Lung (tissue), 12 donors: ENCODE data around the gene PRPF40A. TPM values are rescaled to one million over a fixed set of nuclear protein-coding genes. Genes with fewer than 3 reads are reported as not detected.

Source experiments
- ATAC-seq: fragments of 200-7000 bp; cut with Tn5 transposase; one replicate; pipeline ENCODE4 v1.9.1; 2020; ENCODE audit warnings: moderate number of reproducible peaks; ENCODE audit not compliant: insufficient read depth, low FRiP score
- DNase-seq, 3 donors: peaks; one replicate each; pipeline ENCODE4 v3.0.0-alpha.2; 2013 to 2017
- H3K27ac ChIP-seq, 2 donors: one replicate each; pipeline ENCODE4 v1.5.1; 2013; ENCODE audit warnings: mild to moderate bottlenecking in 2 of 2, moderate library complexity in 2 of 2, control low read depth in 1 of 2, inconsistent platforms in 1 of 2, low read depth in 1 of 2, low read length in 1 of 2
- H3K27me3 ChIP-seq, 3 donors: one replicate each; pipeline ENCODE4 v1.5.1; 2013; ENCODE audit warnings: low read length in 2 of 3; ENCODE audit not compliant: control insufficient read depth in 3 of 3, insufficient read depth in 3 of 3
- H3K36me3 ChIP-seq, 4 donors: one replicate each; pipeline ENCODE4 v1.5.1; 2013; ENCODE audit warnings: low read length in 4 of 4, mild to moderate bottlenecking in 1 of 4, moderate library complexity in 1 of 4; ENCODE audit not compliant: control insufficient read depth in 4 of 4, insufficient read depth in 4 of 4
- H3K4me1 ChIP-seq, 5 donors: one replicate each; pipeline ENCODE4 v1.5.1; 2013; ENCODE audit warnings: low read length in 5 of 5, mild to moderate bottlenecking in 2 of 5, moderate library complexity in 1 of 5; ENCODE audit not compliant: control insufficient read depth in 5 of 5, insufficient read depth in 5 of 5
- H3K4me3 ChIP-seq: one replicate; pipeline ENCODE4 v1.5.1; 2013; ENCODE audit warnings: mild to moderate bottlenecking, control low read depth, moderate library complexity
- H3K9ac ChIP-seq, 2 donors: one replicate each; pipeline ENCODE4 v1.5.1; 2013; ENCODE audit warnings: low read length in 2 of 2, control low read depth in 1 of 2; ENCODE audit not compliant: insufficient read depth in 1 of 2
- H3K9me3 ChIP-seq, 4 donors: one replicate each; pipeline ENCODE4 v1.5.1; 2013; ENCODE audit warnings: low read length in 3 of 4, mild to moderate bottlenecking in 1 of 4, moderate library complexity in 1 of 4; ENCODE audit not compliant: control insufficient read depth in 4 of 4, insufficient read depth in 3 of 4
- CTCF ChIP-seq: IDR thresholded peaks from 2 replicates; pipeline ENCODE4 v1.5.1; 2012; ENCODE audit warnings: mild to moderate bottlenecking; ENCODE audit errors: control extremely low read depth, extremely low read depth
- WGBS, 2 donors: extraction: QIAGEN DNeasy Blood & Tissue Kit; methylation state at CpG; one replicate each; pipeline ENCODE4 v1.1.7; 2013; 5-methylcytosine and 5-hydroxymethylcytosine counted together
- polyA plus RNA-seq, 2 donors: library from polyadenylated mRNA; stranded (reverse); fragments of 200-250 nt; gene quantifications; one replicate each; pipeline ENCODE4 v1.2.1, GENCODE V29; 2013
- total RNA-seq, 2 donors: library from RNA; depleted of rRNA in 1 of 2; stranded (reverse); fragments of >200 nt in 1 of 2; gene quantifications; one replicate each; pipeline ENCODE4 v1.2.1, GENCODE V29; 2014 to 2021
- donor health status: control.
- donor health status: control.
- donor health status: Bipolar disorder and iron deficiency.
- donor health status: healthy.
- donor health status: DM: yes; HTN: yes; CAD: no.

The PRPF40A gene
- total and polyA plus RNA-seq, 4 donors, result 20.1 to 131 (median 58.6) TPM

- ATAC-seq (no peak), DNase-seq (no peak)
- 74 to 84% methylated on average over 1 of the region's 1 CpG for WGBS, 2 donors
- H3K36me3 ChIP-seq, result peaks cover 5 to 32% (median 27%) of the 10 kb centered on the region in 4 donors
- no peak overlapping the region for H3K9ac ChIP-seq
- no peak overlapping the region for H3K27ac ChIP-seq
- no peaks in the 10 kb centered on the region for H3K27me3 ChIP-seq
- no peaks in the 10 kb centered on the region for H3K9me3 ChIP-seq
- H3K4me3 ChIP-seq, result no peak overlapping the region
- TF ChIP-seq CTCF, result no peak
- no peaks in the 10 kb centered on the region for H3K4me1 ChIP-seq
Measured at GRCh38 chr2:152655880-152656279, 61.4 kb downstream of the PRPF40A start.

- Histone ChIP-seq H3K9ac (no peak overlapping the region), H3K36me3 (peaks cover 1 to 16% (median 11%) of the 10 kb centered on the region in 4 donors), H3K4me3 (no peak overlapping the region), H3K27ac (no peak overlapping the region), H3K4me1 (peaks cover 0 to 13% (median 2%) of the 10 kb centered on the region in 5 donors), H3K27me3 (no peaks in the 10 kb centered on the region), H3K9me3 (no peaks in the 10 kb centered on the region)
- WGBS, 2 donors, result 74 to 89% methylated on average over 2 of the region's 2 CpGs
- no peak for TF ChIP-seq CTCF
- ATAC-seq, result no peak
- no peak for DNase-seq
Measured at GRCh38 chr2:152651834-152652233, 65.4 kb downstream of the PRPF40A start.

GRCh38 chr2:152650768-152651371, 66.4 kb downstream of the PRPF40A start:
- DNase-seq (no peak), ATAC-seq (no peak)
- peaks cover 0 to 12% (median 5%) of the 10 kb centered on the region in 4 donors for H3K36me3 ChIP-seq
- 94 to 96% methylated on average over 6 of the region's 6 CpGs for WGBS, 2 donors
- H3K27ac ChIP-seq, result no peak overlapping the region
- H3K4me1 ChIP-seq, result peaks cover 0 to 18% (median 4%) of the 10 kb centered on the region in 5 donors
- no peaks in the 10 kb centered on the region for H3K27me3 ChIP-seq
- no peak overlapping the region for H3K9ac ChIP-seq
- no peak for TF ChIP-seq CTCF
- no peaks in the 10 kb centered on the region for H3K9me3 ChIP-seq
- H3K4me3 ChIP-seq, result no peak overlapping the region

- H3K4me3 ChIP-seq, result no peak overlapping the region
- no peak for TF ChIP-seq CTCF
- WGBS, 2 donors, result 78 to 94% methylated on average over 1 of the region's 1 CpG
- ATAC-seq (no peak), DNase-seq (no peak)
- no peaks in the 10 kb centered on the region for H3K27me3 ChIP-seq
- H3K9ac ChIP-seq, result no peak overlapping the region
- no peaks in the 10 kb centered on the region for H3K9me3 ChIP-seq
- H3K36me3 ChIP-seq, result peaks cover 0 to 16% (median 3%) of the 10 kb centered on the region in 4 donors
- H3K4me1 ChIP-seq, result peaks cover 0 to 18% (median 4%) of the 10 kb centered on the region in 5 donors
- no peak overlapping the region for H3K27ac ChIP-seq
Measured at GRCh38 chr2:152649997-152650396, 67.3 kb downstream of the PRPF40A start.
